ENCODE data around the gene FAM32A. TPM values are rescaled to one million over a fixed set of nuclear protein-coding genes. Genes with fewer than 3 reads are reported as not detected.

FAM32A gene
- polyA plus RNA-seq, 1 of the 3 experiments (the other 2 are of a cell fraction) = 156 TPM

- TF ChIP-seq IRF3 (IDR thresholded peaks at IDR 0.05; ENCODE audit: low read depth, low read length) (no peak), GABPA (IDR thresholded peaks at IDR 0.05; ENCODE audit: low read depth) (peak; percentile 97), SMC3 (IDR thresholded peaks at IDR 0.05; ENCODE audit: low read depth, low read length) (no peak)
Observed at GRCh38 chr19:16185123-16185767, at the start of gene FAM32A (continued).

GRCh38 chr19:16135430-16136127 is 49.6 kb upstream of the FAM32A start:
- no peaks in the 10 kb centered on the region for H3K4me1 ChIP-seq (ENCODE audit: control insufficient read depth in 1 of 2, insufficient read depth in 2 of 2, low read depth in 1 of 2, low read length in 1 of 2)
- POLR2A ChIA-PET = no interaction called here
- peaks cover 13 to 20% of the 10 kb centered on the region in 2 experiments for H3K36me3 ChIP-seq (replicated peaks in 1 of 2; ENCODE audit: control insufficient read depth in 1 of 2, insufficient read depth in 2 of 2, low read length in 1 of 2)
- no peaks in the 10 kb centered on the region for H3K9me2 ChIP-seq
- H3K79me2 ChIP-seq (ENCODE audit: insufficient read depth) = no peaks in the 10 kb centered on the region
- no peaks in the 10 kb centered on the region for H3K27me3 ChIP-seq (ENCODE audit: insufficient read depth)
- no peak for DNase-seq
- no peak overlapping the region for H3K4me2 ChIP-seq
- no peak overlapping the region for H2AFZ ChIP-seq (ENCODE audit: low read depth)
- no peaks in the 10 kb centered on the region for H3K9me3 ChIP-seq
- CTCF ChIA-PET = interaction anchor here (1.2 to 1.7 kb wide), 2 partner anchors 10 to 25 kb away, joined by 3 to 4 read pairs; no protein-coding TSS in a partner anchor
- H4K20me1 ChIP-seq (ENCODE audit: insufficient read depth) = no peaks in the 10 kb centered on the region
- no peak overlapping the region for H3K9ac ChIP-seq
- H3F3A ChIP-seq (replicated peaks; ENCODE audit: insufficient read depth) = no peaks in the 10 kb centered on the region
- WGBS (ENCODE audit: low lambda C conversion rate) = 98% methylated on average over 4 of the region's 4 CpGs
- H3K4me3 ChIP-seq (ENCODE audit: low read depth in 2 of 2, low read length in 1 of 2) = no peak overlapping the region
- TF ChIP-seq EZH2phosphoT487 (IDR thresholded peaks at IDR 0.05; ENCODE audit: borderline replicate concordance, low read depth) (no peak), FOXM1 (IDR thresholded peaks at IDR 0.05; ENCODE audit: low read depth) (no peak)
- H3K27ac ChIP-seq (ENCODE audit: low read depth in 2 of 2, low read length in 1 of 2) = no peak overlapping the region

- Histone ChIP-seq H3F3A (replicated peaks; ENCODE audit: insufficient read depth) (no peaks in the 10 kb centered on the region), H3K9me3 (no peaks in the 10 kb centered on the region), H3K9ac (no peak overlapping the region), H3K27ac (ENCODE audit: low read depth in 2 of 2, low read length in 1 of 2) (no peak overlapping the region), H3K4me2 (no peak overlapping the region), H3K27me3 (ENCODE audit: insufficient read depth) (no peaks in the 10 kb centered on the region), H2AFZ (ENCODE audit: low read depth) (no peak overlapping the region), H3K4me1 (ENCODE audit: control insufficient read depth in 1 of 2, insufficient read depth in 2 of 2, low read depth in 1 of 2, low read length in 1 of 2) (no peaks in the 10 kb centered on the region), H3K4me3 (ENCODE audit: low read depth in 2 of 2, low read length in 1 of 2) (no peak overlapping the region), H3K36me3 (replicated peaks in 1 of 2; ENCODE audit: control insufficient read depth in 1 of 2, insufficient read depth in 2 of 2, low read length in 1 of 2) (peaks cover 5 to 20% of the 10 kb centered on the region in 2 experiments), H3K79me2 (ENCODE audit: insufficient read depth) (no peaks in the 10 kb centered on the region), H3K9me2 (no peaks in the 10 kb centered on the region), H4K20me1 (ENCODE audit: insufficient read depth) (no peaks in the 10 kb centered on the region)
- DNase-seq = no peak
- WGBS (ENCODE audit: low lambda C conversion rate) = 35% methylated on average over 16 of the region's 16 CpGs
- POLR2A ChIA-PET = no interaction called here
- CTCF ChIA-PET = interaction anchor here (1.1 to 1.2 kb wide), 2 partner anchors 17 to 25 kb away, joined by 3 to 4 read pairs; no protein-coding TSS in a partner anchor
- no peak for TF ChIP-seq MEF2A (IDR thresholded peaks at IDR 0.05; ENCODE audit: borderline replicate concordance, low read depth)
- no peak for TF ChIP-seq RFX5 (IDR thresholded peaks at IDR 0.05; ENCODE audit: low read length)
- no peak for TF ChIP-seq REST (IDR thresholded peaks at IDR 0.05; ENCODE audit: low read depth, low read length)
- no peak for TF ChIP-seq YY1 (IDR thresholded peaks at IDR 0.05; ENCODE audit: low read depth)
- TF ChIP-seq FOXM1 (IDR thresholded peaks at IDR 0.05; ENCODE audit: low read depth) = no peak
- TF ChIP-seq TCF12 (IDR thresholded peaks at IDR 0.05) = no peak
- no peak for TF ChIP-seq RXRA (IDR thresholded peaks at IDR 0.05; ENCODE audit: borderline replicate concordance, low read depth)
- no peak for TF ChIP-seq NFIC (IDR thresholded peaks at IDR 0.05; ENCODE audit: borderline replicate concordance)
- TF ChIP-seq ELF1 (IDR thresholded peaks at IDR 0.05) = no peak
- TF ChIP-seq GATA2 (CRISPR knock-in tag; IDR thresholded peaks at IDR 0.05) = no peak
- TF ChIP-seq FOXJ3 (CRISPR knock-in tag; IDR thresholded peaks at IDR 0.05) = no peak
Observed at GRCh38 chr19:16136185-16136999, 48.8 kb upstream of the FAM32A start.

All from SK-N-SH (cell line).